Gastrocnemius medialis (tissue), 4 donors: ENCODE results near the gene ITIH4.

Experiments used
- CTCF ChIP-seq, 5 experiments: fragments of 450-650 bp in 3 of 5; fragments of 200-600 bp in 2 of 5; sonication (generic) in 2 of 5; IDR thresholded peaks in 4 of 5; conservative IDR thresholded peaks in 1 of 5; 1 replicate in 4 of 5; 2 replicates in 1 of 5; pipeline ENCODE4 v1.5.1; 2016 to 2019; ENCODE audit warnings: antibody characterized with exemption in 5 of 5, mild to moderate bottlenecking in 3 of 5, moderate library complexity in 3 of 5
- POLR2A ChIP-seq, 2 donors: fragments of 450-650 bp; IDR thresholded peaks; one replicate each; pipeline ENCODE4 v1.6.1; 2017; ENCODE audit warnings: antibody characterized with exemption in 2 of 2, mild to moderate bottlenecking in 2 of 2, moderate library complexity in 2 of 2

GRCh38 chr3:52800079-52800478, 30.4 kb downstream of the ITIH4 start:
- TF ChIP-seq CTCF (IDR thresholded peaks at IDR 0.05 in 4 of 5, conservative IDR thresholded peaks at IDR 0.05 in 1 of 5): no peak
- TF ChIP-seq POLR2A (IDR thresholded peaks at IDR 0.05): no peak
